Loucy (cell line): Measurements from ENCODE around the gene SLC30A9.

Source experiments
- EZH2phosphoT487 ChIP-seq: fragments of 200-600 bp; IDR thresholded peaks from 2 replicates; pipeline ENCODE4 v1.6.1; 2018; ENCODE audit warnings: antibody characterized with exemption, mild to moderate bottlenecking, moderate library complexity, borderline replicate concordance
- TF ChIP-seq, protein P1 (sequence below): fragments of 200-600 bp; sonication (generic); conservative IDR thresholded peaks from 2 replicates; pipeline ENCODE4 v1.5.1; 2014; ENCODE audit warnings: mild to moderate bottlenecking, antibody characterized with exemption, low read length

DNA sequence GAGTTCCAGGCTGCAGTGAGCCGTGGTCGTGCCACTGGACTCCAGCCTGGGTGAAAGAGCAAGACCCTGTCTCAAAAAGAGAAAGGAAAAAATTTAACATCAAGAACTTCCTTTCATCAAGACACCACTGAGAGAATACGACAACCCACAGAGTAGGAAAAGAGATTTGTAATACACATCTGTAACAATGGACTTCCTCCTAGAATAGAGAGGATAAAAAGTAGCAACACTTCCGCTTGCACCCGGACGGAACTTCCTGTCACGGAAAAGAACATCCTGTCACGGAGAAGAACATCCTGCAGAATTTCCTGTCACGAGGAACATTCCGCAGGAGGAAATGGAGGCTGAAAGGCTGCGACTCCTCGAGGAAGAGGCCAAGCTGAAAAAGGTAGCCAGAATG is 8.9 kb upstream of the SLC30A9 start, which contains the start of gene DCAF4L1:
- TF ChIP-seq, protein P1, sequence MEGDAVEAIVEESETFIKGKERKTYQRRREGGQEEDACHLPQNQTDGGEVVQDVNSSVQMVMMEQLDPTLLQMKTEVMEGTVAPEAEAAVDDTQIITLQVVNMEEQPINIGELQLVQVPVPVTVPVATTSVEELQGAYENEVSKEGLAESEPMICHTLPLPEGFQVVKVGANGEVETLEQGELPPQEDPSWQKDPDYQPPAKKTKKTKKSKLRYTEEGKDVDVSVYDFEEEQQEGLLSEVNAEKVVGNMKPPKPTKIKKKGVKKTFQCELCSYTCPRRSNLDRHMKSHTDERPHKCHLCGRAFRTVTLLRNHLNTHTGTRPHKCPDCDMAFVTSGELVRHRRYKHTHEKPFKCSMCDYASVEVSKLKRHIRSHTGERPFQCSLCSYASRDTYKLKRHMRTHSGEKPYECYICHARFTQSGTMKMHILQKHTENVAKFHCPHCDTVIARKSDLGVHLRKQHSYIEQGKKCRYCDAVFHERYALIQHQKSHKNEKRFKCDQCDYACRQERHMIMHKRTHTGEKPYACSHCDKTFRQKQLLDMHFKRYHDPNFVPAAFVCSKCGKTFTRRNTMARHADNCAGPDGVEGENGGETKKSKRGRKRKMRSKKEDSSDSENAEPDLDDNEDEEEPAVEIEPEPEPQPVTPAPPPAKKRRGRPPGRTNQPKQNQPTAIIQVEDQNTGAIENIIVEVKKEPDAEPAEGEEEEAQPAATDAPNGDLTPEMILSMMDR = no peak
- no peak for TF ChIP-seq EZH2phosphoT487
